Suppressor macrophage treated with lipopolysaccharide for 1 hour (primary cell): Measurements from ENCODE around the gene PITHD1.
"Not testable (repeated sequence)": the region's sequence is repeated elsewhere in the genome, so short reads cannot be mapped to it uniquely, and the experiment has no call there.

Source experiments
- DNase-seq, 3 donors: peaks; one replicate each; pipeline ENCODE4 v3.0.0-alpha.2; 2020 to 2022

Gene PITHD1

GRCh38 chr1:23826590-23826989 lies 48.4 kb downstream of the PITHD1 start:
- DNase-seq, result not testable (repeated sequence)

GRCh38 chr1:23827717-23828116 lies 49.5 kb downstream of the PITHD1 start:
- DNase-seq, result no peak

GRCh38 chr1:23834156-23834555 lies 55.9 kb downstream of the PITHD1 start:
- DNase-seq, result not testable (repeated sequence)

- DNase-seq, result peak in 2 of 3 donors; percentile 22 to 24
These were observed 57.8 kb downstream of the PITHD1 start for GRCh38 chr1:23836037-23836436.
